HepG2 (cell line): ENCODE measurements around the gene KRT81. TPM values are rescaled to one million over a fixed set of nuclear protein-coding genes. Genes with fewer than 3 reads are reported as not detected.

Source experiments
- ATAC-seq: fragments of 200-7000 bp; cut with Tn5 transposase; 3 replicates; pipeline ENCODE4 v1.9.1; 2020; ENCODE audit warnings: mild to moderate bottlenecking, moderate library complexity
- BruUV-seq: library from RNA; stranded (reverse); fragments of 400-500 nt; replicated peaks from 2 replicates; lab custom pipeline; 2021; lab: Mats Ljungman, UMichigan
- CTCF ChIA-PET: fragments of 300-600 bp; formaldehyde crosslinking; extraction: SDS; loops from one replicate; lab custom pipeline; 2021; ENCODE audit warnings: low total read pairs, inconsistent platforms, low intra/inter-chr PET ratio; lab: Yijun Ruan, JAX
- POLR2A ChIA-PET: fragments of 350-600 bp; sonication (Branson Sonifier 250); formaldehyde crosslinking; loops from one replicate; lab custom pipeline; 2020; ENCODE audit warnings: antibody characterized with exemption, inconsistent platforms; lab: Yijun Ruan, JAX
- DNase-seq: peaks from one replicate; pipeline ENCODE4 v3.0.0-alpha.2; 2015; ENCODE audit warnings: low spot score
- FAIRE-seq: peaks from 3 replicates; lab custom pipeline; 2011; peaks lifted over from hg19 to GRCh38; lab: Jason Lieb, UNC
- H2AFZ ChIP-seq: one replicate; pipeline ENCODE4 v1.6.1; 2011; ENCODE audit warnings: low read length, inconsistent platforms
- H3K27ac ChIP-seq: fragments of 300-600 bp; 3 replicates; pipeline ENCODE4 v1.8.0; 2011; ENCODE audit warnings: mixed run types, mild to moderate bottlenecking, mixed read lengths, low read length, inconsistent platforms; ENCODE audit not compliant: insufficient read depth; ENCODE audit errors: extremely low read length
- H3K27me3 ChIP-seq, 2 experiments: fragments of 200-600 bp in 1 of 2; 2 replicates in 1 of 2; 3 replicates in 1 of 2; pipeline versions ENCODE4 v1.6.0 to v1.8.0; 2011; ENCODE audit warnings: low read length in 2 of 2, mild to moderate bottlenecking in 2 of 2, moderate library complexity in 2 of 2, inconsistent platforms in 1 of 2; ENCODE audit not compliant: insufficient read depth in 2 of 2, control insufficient read depth in 1 of 2
- H3K36me3 ChIP-seq, 2 experiments: fragments of 200-600 bp in 1 of 2; replicated peaks in 1 of 2; 2 replicates in 1 of 2; 3 replicates in 1 of 2; pipeline versions ENCODE4 v1.5.1 to v1.8.0; 2011; ENCODE audit warnings: low read length in 2 of 2, inconsistent platforms in 1 of 2; ENCODE audit not compliant: insufficient read depth in 2 of 2, control insufficient read depth in 1 of 2
- H3K4me1 ChIP-seq: 2 replicates; pipeline ENCODE4 v1.5.1; 2012; ENCODE audit warnings: low read length, inconsistent platforms; ENCODE audit not compliant: insufficient read depth
- H3K4me2 ChIP-seq: 2 replicates; pipeline ENCODE4 v1.6.0; 2011; ENCODE audit warnings: low read depth, low read length, inconsistent platforms
- H3K4me3 ChIP-seq, 3 experiments: fragments of 200-600 bp in 1 of 3; sonication (generic), shearing (Covaris generic) in 1 of 3; replicated peaks in 1 of 3; 2 replicates each; pipeline ENCODE4 v1.5.1; 2011 to 2016; ENCODE audit warnings: low read length in 3 of 3, inconsistent platforms in 2 of 3, low read depth in 2 of 3, mild to moderate bottlenecking in 2 of 3, control low read depth in 1 of 3, mixed read lengths in 1 of 3; ENCODE audit not compliant: insufficient read depth in 1 of 3
- H3K79me2 ChIP-seq: one replicate; pipeline ENCODE4 v1.6.1; 2011; ENCODE audit warnings: low read length, inconsistent platforms; ENCODE audit not compliant: insufficient read depth
- H3K9ac ChIP-seq: 2 replicates; pipeline ENCODE4 v1.6.0; 2011; ENCODE audit warnings: mild to moderate bottlenecking, low read depth, low read length, inconsistent platforms; ENCODE audit not compliant: insufficient read depth
- H3K9me3 ChIP-seq: 2 replicates; pipeline ENCODE4 v1.5.1; 2012; ENCODE audit warnings: mild to moderate bottlenecking, low read length
- H4K20me1 ChIP-seq: 2 replicates; pipeline ENCODE4 v1.6.0; 2011; ENCODE audit warnings: inconsistent platforms, mild to moderate bottlenecking, low read length, moderate library complexity; ENCODE audit not compliant: insufficient read depth
- BCL6 ChIP-seq: IDR thresholded peaks from 2 replicates; pipeline ENCODE4 v1.6.1; 2016; ENCODE audit warnings: missing genetic modification reagents, missing compliant biosample characterization
- E2F1 ChIP-seq: sonication (generic); formaldehyde crosslinking; IDR thresholded peaks from 2 replicates; pipeline ENCODE4 v1.5.0; 2020; ENCODE audit warnings: missing genetic modification reagents
- HIVEP1 ChIP-seq: sonication (generic); formaldehyde crosslinking; IDR thresholded peaks from 2 replicates; pipeline ENCODE4 v1.4.0; 2020; ENCODE audit warnings: mild to moderate bottlenecking, missing genetic modification reagents
- ISL2 ChIP-seq: sonication (generic); formaldehyde crosslinking; IDR thresholded peaks from 2 replicates; pipeline ENCODE4 v1.5.0; 2020; ENCODE audit warnings: missing genetic modification reagents
- NFIC ChIP-seq: IDR thresholded peaks from 2 replicates; pipeline ENCODE4 v1.6.1; 2012; ENCODE audit warnings: mild to moderate bottlenecking, low read length, inconsistent platforms
- NFKBIZ ChIP-seq: IDR thresholded peaks from 2 replicates; pipeline ENCODE4 v1.6.1; 2018; ENCODE audit warnings: missing genetic modification reagents, missing compliant biosample characterization
- NFYB ChIP-seq: sonication (generic); formaldehyde crosslinking; IDR thresholded peaks from 2 replicates; pipeline ENCODE4 v1.4.0; 2020; ENCODE audit warnings: missing genetic modification reagents
- PBX2 ChIP-seq: IDR thresholded peaks from 2 replicates; pipeline ENCODE4 v1.6.1; 2016; ENCODE audit warnings: control low read depth
- REPIN1 ChIP-seq: sonication (generic); formaldehyde crosslinking; IDR thresholded peaks from 2 replicates; pipeline ENCODE4 v1.8.0; 2022; ENCODE audit warnings: missing genetic modification reagents, low read depth, mild to moderate bottlenecking, borderline replicate concordance
- SOX5 ChIP-seq: IDR thresholded peaks from 2 replicates; pipeline ENCODE4 v1.6.1; 2016; ENCODE audit warnings: borderline replicate concordance
- TGIF2 ChIP-seq: IDR thresholded peaks from 2 replicates; pipeline ENCODE4 v1.6.1; 2016; ENCODE audit warnings: control low read depth, missing compliant biosample characterization
- THAP11 ChIP-seq: IDR thresholded peaks from 2 replicates; pipeline ENCODE4 v1.6.1; 2016; ENCODE audit warnings: missing biosample characterization, missing genetic modification reagents
- ZBTB20 ChIP-seq: sonication (generic); formaldehyde crosslinking; IDR thresholded peaks from 2 replicates; pipeline ENCODE4 v1.8.1; 2023; ENCODE audit warnings: missing genetic modification reagents, low read depth, mild to moderate bottlenecking, borderline replicate concordance
- ZNF790 ChIP-seq: sonication (generic); formaldehyde crosslinking; IDR thresholded peaks from 2 replicates; pipeline ENCODE4 v1.8.0; 2022; ENCODE audit warnings: missing genetic modification reagents, mild to moderate bottlenecking, borderline replicate concordance
- WGBS: methylation state at CpG from one replicate; pipeline ENCODE4 v1.1.6; 2017; ENCODE audit warnings: low lambda C conversion rate; 5-methylcytosine and 5-hydroxymethylcytosine counted together
- in situ Hi-C: cut with HindIII; loops from 2 replicates; pipeline ENCODE4 v1.10.0; 2017; ENCODE audit warnings: low pct_unique_long_range_greater_than_20kb; ENCODE audit not compliant: extremely low pct_ligation_motif_present
- intact Hi-C: fragments of 100-400 bp; cut with micrococcal nuclease; formaldehyde crosslinking; loops from one replicate; pipeline ENCODE4 v1.10.0; 2022; ENCODE audit not compliant: unreplicated experiment
- polyA plus RNA-seq, 8 experiments: library from polyadenylated mRNA; depleted of rRNA in 3 of 8; stranded (reverse) in 7 of 8; unstranded in 1 of 8; fragments of >200 nt; fragmentation: Illumina TruSeq in 4 of 8; extraction: Trizol in 4 of 8; gene quantifications; 2 replicates each; pipeline versions ENCODE4 v1.2.1 to v1.2.3, GENCODE V29; 2011 to 2016; ENCODE audit warnings: low read depth in 4 of 8, missing spikeins in 1 of 8, mixed read lengths in 1 of 8; ENCODE audit not compliant: insufficient read depth in 1 of 8
- total RNA-seq, 5 experiments: library from RNA; depleted of rRNA; stranded (reverse); fragments of >200 nt; fragmentation: Illumina TruSeq; extraction: Trizol; gene quantifications; 2 replicates each; pipeline ENCODE4 v1.2.3, GENCODE V29; 2016; ENCODE audit warnings: low read depth in 1 of 5
- TF ChIP-seq, protein P1 (sequence below): sonication (generic); IDR thresholded peaks from 2 replicates; pipeline ENCODE4 v1.6.1; 2016; ENCODE audit warnings: low read depth, borderline replicate concordance

Gene KRT81
- total and polyA plus RNA-seq, 2 of the 13 experiments (the other 11 are each of a cell fraction or from before 2014, with no cell fraction given), result not detected

DNA sequence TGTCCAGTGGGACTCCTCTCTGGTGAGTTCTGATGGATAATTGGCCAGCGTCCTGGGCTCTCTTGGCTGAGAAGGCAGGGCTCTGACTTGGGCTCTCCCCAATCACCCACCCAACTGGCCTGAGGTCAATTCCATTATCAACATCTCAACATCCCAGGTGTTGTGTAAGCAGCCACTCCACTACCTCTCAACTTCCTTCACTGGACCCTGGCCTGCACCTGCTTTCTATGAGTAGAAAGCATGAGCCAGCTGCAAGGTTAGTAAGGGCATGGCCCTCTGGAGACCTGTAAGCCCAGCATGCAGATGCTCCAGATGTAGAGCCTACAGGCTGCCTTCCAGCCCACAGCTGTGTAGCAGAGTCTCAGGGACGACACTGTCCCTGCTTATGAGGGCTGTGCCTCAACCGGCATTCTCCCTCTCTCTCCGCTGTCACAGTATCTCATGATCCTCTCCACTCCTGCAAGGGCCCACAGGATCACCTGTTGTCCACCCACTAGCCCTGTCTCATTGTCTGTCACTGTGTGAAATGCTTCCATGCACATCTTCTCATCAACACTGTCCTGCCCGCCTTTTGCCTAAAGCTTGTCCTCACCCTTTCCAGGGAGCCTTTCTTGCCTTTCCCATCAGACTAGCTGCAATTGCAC is 5.4 kb upstream of the KRT81 start:
- BruUV-seq, result no TSS peak
- H3K9ac ChIP-seq, result no peak overlapping the region
- H3K4me2 ChIP-seq, result no peak overlapping the region
- H3K4me3 ChIP-seq, result no peak overlapping the region
- CTCF ChIA-PET, result no interaction called here
- H3K27me3 ChIP-seq, result peaks cover 0 to 9% of the 10 kb centered on the region in 2 experiments; a peak in 1 of 5 replicates
- POLR2A ChIA-PET, result no interaction called here
- in situ Hi-C loops, result no loop called here
- FAIRE-seq, result no peak
- no peak for TF ChIP-seq NFIC
- TF ChIP-seq PBX2, result no peak
- TF ChIP-seq HIVEP1, result no peak
- no peak for TF ChIP-seq TGIF2 (CRISPR knock-in tag)
- no peak for TF ChIP-seq REPIN1 (CRISPR knock-in tag)
- no peak for TF ChIP-seq THAP11 (CRISPR knock-in tag)
- no peak for TF ChIP-seq E2F1 (CRISPR knock-in tag)
- no peak for TF ChIP-seq SOX5 (CRISPR knock-in tag)
- TF ChIP-seq ZBTB20, result no peak
- no peak for TF ChIP-seq NFYB (CRISPR knock-in tag)
- TF ChIP-seq, protein P1, sequence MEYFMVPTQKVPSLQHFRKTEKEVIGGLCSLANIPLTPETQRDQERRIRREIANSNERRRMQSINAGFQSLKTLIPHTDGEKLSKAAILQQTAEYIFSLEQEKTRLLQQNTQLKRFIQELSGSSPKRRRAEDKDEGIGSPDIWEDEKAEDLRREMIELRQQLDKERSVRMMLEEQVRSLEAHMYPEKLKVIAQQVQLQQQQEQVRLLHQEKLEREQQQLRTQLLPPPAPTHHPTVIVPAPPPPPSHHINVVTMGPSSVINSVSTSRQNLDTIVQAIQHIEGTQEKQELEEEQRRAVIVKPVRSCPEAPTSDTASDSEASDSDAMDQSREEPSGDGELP, result no peak
- TF ChIP-seq NFKBIZ (CRISPR knock-in tag), result no peak
- no peak for TF ChIP-seq ZNF790 (CRISPR knock-in tag)
- TF ChIP-seq BCL6, result no peak
- no peak for TF ChIP-seq ISL2
- no peak overlapping the region for H2AFZ ChIP-seq
- intact Hi-C loops, result no loop called here
- H4K20me1 ChIP-seq, result no peaks in the 10 kb centered on the region
- no peaks in the 10 kb centered on the region for H3K9me3 ChIP-seq
- DNase-seq, result no peak
- WGBS, result 17% methylated on average over 5 of the region's 5 CpGs
- no peaks in the 10 kb centered on the region for H3K79me2 ChIP-seq
- H3K4me1 ChIP-seq, result no peaks in the 10 kb centered on the region
- ATAC-seq, result no peak
- H3K36me3 ChIP-seq, result no peaks in the 10 kb centered on the region
- no peak overlapping the region for H3K27ac ChIP-seq
